B cell (primary cell): Measurements from ENCODE around the gene EYS. TPM values are rescaled to one million over a fixed set of nuclear protein-coding genes. Genes with fewer than 3 reads are reported as not detected.

Experiments
- ATAC-seq: fragments of 200-7000 bp; cut with Tn5 transposase; one replicate; pipeline ENCODE4 v1.10.0; 2021; ENCODE audit warnings: low read depth, mild to moderate bottlenecking, moderate number of reproducible peaks, moderate library complexity
- CTCF ChIA-PET: fragments of 350-600 bp; sonication (Branson Sonifier 250); formaldehyde crosslinking; loops from one replicate; lab custom pipeline; 2021; ENCODE audit warnings: antibody characterized with exemption, inconsistent platforms; lab: Charles Lee
- POLR2A ChIA-PET: fragments of 350-600 bp; sonication (Branson Sonifier 250); formaldehyde crosslinking; loops from one replicate; lab custom pipeline; 2021; ENCODE audit warnings: antibody characterized with exemption; lab: Charles Lee
- DNase-seq: peaks from one replicate; pipeline ENCODE4 v3.0.0; 2013
- H2AFZ ChIP-seq: 2 replicates; pipeline ENCODE4 v1.6.1; 2012; ENCODE audit warnings: mild to moderate bottlenecking, low read depth, low read length; ENCODE audit not compliant: insufficient read depth, poor library complexity, severe bottlenecking
- H3K27ac ChIP-seq, 2 donors: 1 replicate in 1 of 2; 2 replicates in 1 of 2; pipeline ENCODE4 v1.5.1; 2012 to 2013; ENCODE audit warnings: low read length in 2 of 2, mild to moderate bottlenecking in 2 of 2, moderate library complexity in 1 of 2
- H3K27me3 ChIP-seq, 4 experiments: fragments of 200-600 bp in 1 of 4; sonication (generic) in 1 of 4; replicated peaks in 1 of 4; 1 replicate in 2 of 4; 2 replicates in 2 of 4; pipeline versions ENCODE4 v1.6.1 to v1.7.0; 2013 to 2016; ENCODE audit warnings: low read length in 3 of 4, mild to moderate bottlenecking in 2 of 4, mixed read lengths in 1 of 4, moderate library complexity in 1 of 4; ENCODE audit not compliant: insufficient read depth in 4 of 4, control insufficient read depth in 3 of 4; ENCODE audit errors: control extremely low read depth in 1 of 4
- H3K36me3 ChIP-seq, 2 experiments: replicated peaks in 1 of 2; 1 replicate in 1 of 2; 2 replicates in 1 of 2; pipeline versions ENCODE4 v1.6.1 to v1.7.1; 2013; ENCODE audit warnings: low read length in 1 of 2; ENCODE audit not compliant: insufficient read depth in 2 of 2, control insufficient read depth in 1 of 2; ENCODE audit errors: control extremely low read depth in 1 of 2, extremely low read depth in 1 of 2
- H3K4me1 ChIP-seq, 2 donors: fragments of 200-600 bp in 1 of 2; sonication (generic) in 1 of 2; 1 replicate in 1 of 2; 2 replicates in 1 of 2; pipeline versions ENCODE4 v1.5.1 to v1.6.1; 2013 to 2017; ENCODE audit warnings: low read length in 2 of 2; ENCODE audit not compliant: control insufficient read depth in 2 of 2, insufficient read depth in 2 of 2
- H3K4me2 ChIP-seq: replicated peaks from 2 replicates; pipeline ENCODE3; 2012; ENCODE audit warnings: mild to moderate bottlenecking, low read depth, low read length; ENCODE audit not compliant: poor library complexity, severe bottlenecking
- H3K4me3 ChIP-seq, 5 experiments: fragments of 200-600 bp in 1 of 5; sonication (generic) in 1 of 5; 1 replicate in 3 of 5; 2 replicates in 2 of 5; pipeline versions ENCODE4 v1.5.1 to v1.7.0; 2011 to 2016; ENCODE audit warnings: low read length in 4 of 5, mild to moderate bottlenecking in 4 of 5, low read depth in 2 of 5, control low read depth in 1 of 5, moderate library complexity in 1 of 5; ENCODE audit not compliant: insufficient read depth in 1 of 5; ENCODE audit errors: control extremely low read depth in 1 of 5, extremely low read depth in 1 of 5
- H3K79me2 ChIP-seq: fragments of 200-600 bp; sonication (generic); one replicate; pipeline ENCODE4 v1.6.0; 2016; ENCODE audit warnings: low read length; ENCODE audit not compliant: control insufficient read depth, insufficient read depth
- H3K9ac ChIP-seq: fragments of 200-600 bp; sonication (generic); 2 replicates; pipeline ENCODE4 v1.6.1; 2017; ENCODE audit warnings: mild to moderate bottlenecking, low read length, moderate library complexity
- H3K9me3 ChIP-seq, 3 donors: one replicate each; pipeline versions ENCODE4 v1.6.1 to v1.7.1; 2013; ENCODE audit warnings: low read length in 2 of 3; ENCODE audit not compliant: control insufficient read depth in 2 of 3, insufficient read depth in 1 of 3; ENCODE audit errors: control extremely low read depth in 1 of 3
- H4K20me1 ChIP-seq: 2 replicates; pipeline ENCODE4 v1.6.0; 2012; ENCODE audit warnings: mild to moderate bottlenecking, low read length; ENCODE audit not compliant: insufficient read depth, control insufficient read depth, poor library complexity, severe bottlenecking
- H3K27ac Mint-ChIP-seq: one replicate; pipeline ENCODE4 v1.8.0; 2021; ENCODE audit warnings: mixed read lengths
- H3K27me3 Mint-ChIP-seq: one replicate; pipeline ENCODE4 v1.8.0; 2021; ENCODE audit warnings: mixed read lengths
- H3K4me1 Mint-ChIP-seq: one replicate; pipeline ENCODE4 v1.8.0; 2021; ENCODE audit warnings: mixed read lengths
- H3K4me3 Mint-ChIP-seq: one replicate; pipeline ENCODE4 v1.8.0; 2021; ENCODE audit warnings: mixed read lengths
- H3K9me3 Mint-ChIP-seq: one replicate; pipeline ENCODE4 v1.8.0; 2022; ENCODE audit warnings: mixed read lengths; ENCODE audit not compliant: insufficient read depth
- CTCF ChIP-seq: fragments of 200-600 bp; IDR thresholded peaks from one replicate; pipeline ENCODE4 v1.8.0; 2022; ENCODE audit warnings: antibody characterized with exemption, mild to moderate bottlenecking
- EZH2 ChIP-seq: IDR thresholded peaks from 2 replicates; pipeline ENCODE4 v1.6.1; 2012; ENCODE audit warnings: borderline replicate concordance, low read depth, mild to moderate bottlenecking, moderate library complexity, low read length; ENCODE audit not compliant: insufficient read depth, poor library complexity, severe bottlenecking
- WGBS: methylation state at CpG from one replicate; pipeline ENCODE4 v1.1.5; 2013; ENCODE audit warnings: missing lambda C conversion rate; ENCODE audit not compliant: insufficient coverage; 5-methylcytosine and 5-hydroxymethylcytosine counted together
- intact Hi-C: fragments of 100-400 bp; cut with micrococcal nuclease; formaldehyde crosslinking; loops from one replicate; pipeline ENCODE4 v1.10.0; 2022
- polyA plus RNA-seq: library from polyadenylated mRNA; depleted of rRNA; stranded (reverse); fragments of >200 nt; gene quantifications from 2 replicates; pipeline ENCODE4 v1.2.3, GENCODE V29; 2012
- total RNA-seq, 2 donors: library from RNA; stranded (reverse); fragments of 120-200 nt in 1 of 2; gene quantifications; 1 replicate in 1 of 2; 2 replicates in 1 of 2; pipeline versions ENCODE4 v1.2.3 to v1.2.4, GENCODE V29; 2013 to 2022

The EYS gene
- total and polyA plus RNA-seq, 2 donors (not counting 1 experiment from before 2014, with no cell fraction given) = not detected

GRCh38 chr6:63744810-63745209 lies 1962.2 kb downstream of the EYS start:
- no peak overlapping the region for H3K4me3 Mint-ChIP-seq
- intact Hi-C loops = no loop called here
- H3K27me3 Mint-ChIP-seq = peaks cover 22% of the 10 kb centered on the region

DNA sequence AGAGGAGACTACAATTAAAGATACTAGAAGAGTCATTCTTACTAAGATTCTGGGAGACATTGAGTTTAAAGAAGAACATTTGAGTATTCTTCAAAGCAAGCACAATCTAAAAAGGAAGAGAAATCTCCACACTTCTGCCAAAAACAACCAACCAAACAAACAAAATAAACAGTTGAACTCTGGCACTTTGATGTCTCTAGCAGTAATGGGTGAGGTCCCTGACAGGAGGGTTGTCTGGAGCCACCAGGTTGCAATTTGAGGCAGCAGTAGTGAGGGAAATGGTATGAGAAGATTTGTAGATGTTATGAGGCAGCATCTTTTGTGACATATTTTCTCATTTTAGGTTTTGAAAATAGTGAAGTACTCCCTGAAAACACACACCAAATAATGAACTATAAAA lies 1963.3 kb downstream of the EYS start:
- Histone ChIP-seq H4K20me1 (no peaks in the 10 kb centered on the region), H3K9me3 (no peaks in the 10 kb centered on the region), H3K9ac (no peak overlapping the region), H3K4me1 (no peaks in the 10 kb centered on the region), H3K79me2 (no peaks in the 10 kb centered on the region), H3K4me3 (no peak overlapping the region), H3K4me2 (no peak overlapping the region), H3K36me3 (no peaks in the 10 kb centered on the region), H3K27ac (no peak overlapping the region), H3K27me3 (no peaks in the 10 kb centered on the region), H2AFZ (no peak overlapping the region)
- intact Hi-C loops = no loop called here
- ATAC-seq = no peak
- POLR2A ChIA-PET = no interaction called here
- H3K4me1 Mint-ChIP-seq = no peaks in the 10 kb centered on the region
- peaks cover 17% of the 10 kb centered on the region for H3K27me3 Mint-ChIP-seq
- H3K4me3 Mint-ChIP-seq = no peak overlapping the region
- H3K9me3 Mint-ChIP-seq = no peaks in the 10 kb centered on the region
- H3K27ac Mint-ChIP-seq = no peak overlapping the region
- TF ChIP-seq EZH2 = no peak
- no peak for DNase-seq
- CTCF ChIA-PET = interaction anchor here (0.5 kb wide), 1 partner anchor 447 kb away, joined by 4 read pairs; no protein-coding TSS in a partner anchor

More at GRCh38 chr6:63744810-63745209, 1962.2 kb downstream of the EYS start:
- Histone ChIP-seq H3K9me3 (no peaks in the 10 kb centered on the region), H3K4me3 (no peak overlapping the region), H3K79me2 (no peaks in the 10 kb centered on the region), H3K4me1 (no peaks in the 10 kb centered on the region), H2AFZ (no peak overlapping the region), H3K27ac (no peak overlapping the region), H3K4me2 (no peak overlapping the region), H4K20me1 (no peaks in the 10 kb centered on the region), H3K27me3 (no peaks in the 10 kb centered on the region), H3K36me3 (no peaks in the 10 kb centered on the region), H3K9ac (no peak overlapping the region)
- ChIA-PET POLR2A (interaction anchor here (0.7 kb wide), 1 partner anchor 8 kb away, joined by 3 read pairs; no protein-coding TSS in a partner anchor), CTCF (no interaction called here)
- H3K9me3 Mint-ChIP-seq = no peaks in the 10 kb centered on the region
- TF ChIP-seq EZH2 = no peak
- TF ChIP-seq CTCF = no peak
- DNase-seq (no peak), ATAC-seq (no peak)
- no CpG with 5 or more reads among the region's 4 CpGs for WGBS
- H3K27ac Mint-ChIP-seq = no peak overlapping the region
- no peaks in the 10 kb centered on the region for H3K4me1 Mint-ChIP-seq
